IMR-90 (cell line): Measurements from ENCODE around the gene NAP1L5. TPM values are rescaled to one million over a fixed set of nuclear protein-coding genes. Genes with fewer than 3 reads are reported as not detected.

Experiments
- ATAC-seq: fragments of 200-7000 bp; cut with Tn5 transposase; 2 replicates; pipeline ENCODE4 v1.9.1; 2020; ENCODE audit warnings: low read depth, mild to moderate bottlenecking, moderate library complexity
- BruUV-seq: library from RNA; stranded (reverse); fragments of 400-500 nt; replicated peaks from 2 replicates; lab custom pipeline; 2021; lab: Mats Ljungman, UMichigan
- CTCF ChIA-PET: fragments of 300-600 bp; formaldehyde crosslinking; extraction: SDS; loops from one replicate; lab custom pipeline; 2021; ENCODE audit warnings: antibody characterized with exemption; lab: Yijun Ruan, JAX
- POLR2A ChIA-PET: fragments of 300-600 bp; sonication (Branson Sonifier 250); formaldehyde crosslinking; loops from one replicate; lab custom pipeline; 2022; ENCODE audit warnings: antibody characterized with exemption; ENCODE audit not compliant: unreplicated experiment; lab: Charles Lee
- DNase-seq: peaks from one replicate; pipeline ENCODE4 v3.0.0; 2013
- H2AFZ ChIP-seq: replicated peaks from 2 replicates; pipeline ENCODE3; 2013; ENCODE audit warnings: low read length, mild to moderate bottlenecking; ENCODE audit not compliant: poor library complexity
- H2AK5ac ChIP-seq: 2 replicates; pipeline ENCODE4 v1.6.1; 2013; ENCODE audit warnings: low read depth, low read length, inconsistent platforms
- H2AK9ac ChIP-seq: replicated peaks from 2 replicates; pipeline ENCODE3; 2013; ENCODE audit warnings: mild to moderate bottlenecking, low read depth, low read length, moderate library complexity; ENCODE audit not compliant: poor library complexity
- H2BK120ac ChIP-seq: 2 replicates; pipeline ENCODE4 v1.6.1; 2013; ENCODE audit warnings: low read depth, low read length, inconsistent platforms
- H2BK15ac ChIP-seq: 3 replicates; pipeline ENCODE4 v1.6.1; 2013; ENCODE audit warnings: low read depth, low read length, inconsistent platforms
- H2BK20ac ChIP-seq: 2 replicates; pipeline ENCODE4 v1.6.1; 2013; ENCODE audit warnings: low read depth, mild to moderate bottlenecking, inconsistent platforms, low read length, moderate library complexity
- H2BK5ac ChIP-seq: 2 replicates; pipeline ENCODE4 v1.6.1; 2013; ENCODE audit warnings: mild to moderate bottlenecking, low read depth, low read length, inconsistent platforms; ENCODE audit not compliant: poor library complexity, severe bottlenecking
- H3K14ac ChIP-seq: replicated peaks from 2 replicates; pipeline ENCODE4 v1.6.1; 2013; ENCODE audit warnings: low read depth, low read length, inconsistent platforms
- H3K18ac ChIP-seq: 2 replicates; pipeline ENCODE4 v1.6.1; 2013; ENCODE audit warnings: low read depth, low read length, control low read depth
- H3K23ac ChIP-seq: 2 replicates; pipeline ENCODE4 v1.6.1; 2013; ENCODE audit warnings: low read depth, low read length, inconsistent platforms
- H3K27ac ChIP-seq: 2 replicates; pipeline ENCODE4 v1.5.1; 2013; ENCODE audit warnings: mild to moderate bottlenecking, control low read depth, low read length; ENCODE audit not compliant: insufficient read depth
- H3K27me3 ChIP-seq: 2 replicates; pipeline ENCODE4 v1.6.1; 2013; ENCODE audit warnings: low read length; ENCODE audit not compliant: control insufficient read depth, insufficient read depth
- H3K36me3 ChIP-seq: 2 replicates; pipeline ENCODE4 v1.6.1; 2013; ENCODE audit warnings: low read length, mixed read lengths; ENCODE audit not compliant: control insufficient read depth, insufficient read depth
- H3K4ac ChIP-seq: 2 replicates; pipeline ENCODE4 v1.6.1; 2013; ENCODE audit warnings: low read depth, low read length, inconsistent platforms
- H3K4me1 ChIP-seq: 2 replicates; pipeline ENCODE4 v1.6.1; 2013; ENCODE audit warnings: low read length, mixed read lengths; ENCODE audit not compliant: control insufficient read depth, insufficient read depth
- H3K4me2 ChIP-seq: 2 replicates; pipeline ENCODE4 v1.6.1; 2013; ENCODE audit warnings: low read depth, mild to moderate bottlenecking, control low read depth, low read length, moderate library complexity
- H3K4me3 ChIP-seq: 2 replicates; pipeline ENCODE4 v1.5.1; 2013; ENCODE audit warnings: low read depth, mild to moderate bottlenecking, control low read depth, low read length, moderate library complexity; ENCODE audit not compliant: insufficient read depth
- H3K56ac ChIP-seq: 2 replicates; pipeline ENCODE4 v1.6.1; 2013; ENCODE audit warnings: low read length, inconsistent platforms; ENCODE audit not compliant: insufficient read depth; ENCODE audit errors: extremely low read depth
- H3K79me1 ChIP-seq, 2 experiments: 2 replicates each; pipeline ENCODE4 v1.6.1; 2013; ENCODE audit warnings: low read length in 2 of 2, inconsistent platforms in 1 of 2, low read depth in 1 of 2
- H3K9ac ChIP-seq: 2 replicates; pipeline ENCODE4 v1.6.1; 2013; ENCODE audit warnings: low read depth, low read length, control low read depth
- H3K9me1 ChIP-seq: 2 replicates; pipeline ENCODE4 v1.6.1; 2013; ENCODE audit warnings: low read length, inconsistent platforms; ENCODE audit not compliant: insufficient read depth
- H3K9me3 ChIP-seq: 2 replicates; pipeline ENCODE4 v1.6.1; 2013; ENCODE audit warnings: low read length; ENCODE audit not compliant: control insufficient read depth, insufficient read depth
- H4K20me1 ChIP-seq: 2 replicates; pipeline ENCODE4 v1.6.1; 2013; ENCODE audit warnings: low read length, inconsistent platforms; ENCODE audit not compliant: insufficient read depth
- H4K5ac ChIP-seq: 2 replicates; pipeline ENCODE4 v1.6.1; 2013; ENCODE audit warnings: mild to moderate bottlenecking, low read depth, low read length, control low read depth
- H4K8ac ChIP-seq, 2 experiments: 2 replicates each; pipeline ENCODE4 v1.6.1; 2013; ENCODE audit warnings: low read depth in 2 of 2, low read length in 2 of 2, control low read depth in 1 of 2, inconsistent platforms in 1 of 2
- H4K91ac ChIP-seq: 2 replicates; pipeline ENCODE4 v1.6.1; 2013; ENCODE audit warnings: low read depth, low read length, inconsistent platforms; ENCODE audit not compliant: insufficient read depth
- CHD1 ChIP-seq: IDR thresholded peaks from 2 replicates; pipeline ENCODE4 v1.6.1; 2012; ENCODE audit warnings: low read depth, low read length, improper control_type of control experiment
- WGBS, 2 experiments: methylation state at CpG; one replicate each; pipeline versions ENCODE4 v1.1.5 to v1.1.7; 2013; ENCODE audit warnings: missing lambda C conversion rate in 2 of 2; ENCODE audit not compliant: insufficient read length in 1 of 2; ENCODE audit errors: extremely low coverage in 2 of 2; 5-methylcytosine and 5-hydroxymethylcytosine counted together
- dilution Hi-C: fragments of 300-500 bp; cut with HindIII; formaldehyde crosslinking; loops from one replicate; pipeline ENCODE4 v1.14.3; 2018; ENCODE audit warnings: low sequenced_read_pairs; ENCODE audit not compliant: unreplicated experiment
- in situ Hi-C: fragments of 300-500 bp; cut with MboI; formaldehyde crosslinking; loops from 3 replicates; pipeline ENCODE4 v1.14.3; 2019; ENCODE audit warnings: low sequenced_read_pairs, inconsistent platforms, mixed read lengths
- intact Hi-C: fragments of 100-400 bp; cut with micrococcal nuclease; formaldehyde crosslinking; loops from 2 replicates; pipeline ENCODE4 v1.10.0; 2022
- polyA plus RNA-seq, 3 experiments: library from polyadenylated mRNA; depleted of rRNA; stranded (reverse); fragments of >200 nt; gene quantifications; 2 replicates each; pipeline ENCODE4 v1.2.3, GENCODE V29; 2012; ENCODE audit warnings: low replicate concordance in 1 of 3
- total RNA-seq: library from RNA; depleted of rRNA; stranded (reverse); fragments of >200 nt; gene quantifications from 2 replicates; pipeline ENCODE4 v1.2.3, GENCODE V29; 2012

The NAP1L5 gene
- total and polyA plus RNA-seq, 2 of the 4 experiments (the other 2 are of a cell fraction): 3.9 to 5.3 TPM

GRCh38 chr4:88713782-88714181, 16.2 kb upstream of the NAP1L5 start:
- H3K9me3 ChIP-seq: peaks cover 10% of the 10 kb centered on the region
- no peaks in the 10 kb centered on the region for H3K4me1 ChIP-seq
- H3K18ac ChIP-seq: no peak overlapping the region
- peaks cover 6% of the 10 kb centered on the region for H3K36me3 ChIP-seq
- H4K91ac ChIP-seq: no peak overlapping the region
- ATAC-seq (no peak), DNase-seq (no peak)
- CTCF ChIA-PET: no interaction called here
- H3K9me1 ChIP-seq: no peaks in the 10 kb centered on the region
- dilution Hi-C loops (no loop called here), in situ Hi-C loops (no loop called here), intact Hi-C loops (no loop called here)
- H4K20me1 ChIP-seq: no peaks in the 10 kb centered on the region
- H2BK20ac ChIP-seq: no peak overlapping the region
- H3K14ac ChIP-seq: no peak overlapping the region
- H2BK15ac ChIP-seq: no peak overlapping the region
- no TSS peak for BruUV-seq
- no peak overlapping the region for H3K23ac ChIP-seq
- no CpG with 5 or more reads among the region's 1 CpG for WGBS, 2 experiments
- no peaks in the 10 kb centered on the region for H3K79me1 ChIP-seq
- TF ChIP-seq CHD1: no peak
- no peak overlapping the region for H4K8ac ChIP-seq
- H3K4me3 ChIP-seq: no peak overlapping the region
- H3K56ac ChIP-seq: no peak overlapping the region
- H4K5ac ChIP-seq: no peak overlapping the region
- H2BK120ac ChIP-seq: no peak overlapping the region
- no peak overlapping the region for H3K9ac ChIP-seq
- no peak overlapping the region for H3K4ac ChIP-seq
- no peak overlapping the region for H2AK9ac ChIP-seq
- POLR2A ChIA-PET: no interaction called here
- H3K27ac ChIP-seq: no peak overlapping the region
- no peak overlapping the region for H2BK5ac ChIP-seq
- H3K4me2 ChIP-seq: no peak overlapping the region
- no peaks in the 10 kb centered on the region for H3K27me3 ChIP-seq
- no peak overlapping the region for H2AK5ac ChIP-seq
- no peak overlapping the region for H2AFZ ChIP-seq
